Measurements from ENCODE around the gene KRTAP5-7. TPM values are rescaled to one million over a fixed set of nuclear protein-coding genes. Genes with fewer than 3 reads are reported as not detected.

The KRTAP5-7 gene
- total and polyA plus RNA-seq, 2 experiments from 2014 or later = not detected

DNA sequence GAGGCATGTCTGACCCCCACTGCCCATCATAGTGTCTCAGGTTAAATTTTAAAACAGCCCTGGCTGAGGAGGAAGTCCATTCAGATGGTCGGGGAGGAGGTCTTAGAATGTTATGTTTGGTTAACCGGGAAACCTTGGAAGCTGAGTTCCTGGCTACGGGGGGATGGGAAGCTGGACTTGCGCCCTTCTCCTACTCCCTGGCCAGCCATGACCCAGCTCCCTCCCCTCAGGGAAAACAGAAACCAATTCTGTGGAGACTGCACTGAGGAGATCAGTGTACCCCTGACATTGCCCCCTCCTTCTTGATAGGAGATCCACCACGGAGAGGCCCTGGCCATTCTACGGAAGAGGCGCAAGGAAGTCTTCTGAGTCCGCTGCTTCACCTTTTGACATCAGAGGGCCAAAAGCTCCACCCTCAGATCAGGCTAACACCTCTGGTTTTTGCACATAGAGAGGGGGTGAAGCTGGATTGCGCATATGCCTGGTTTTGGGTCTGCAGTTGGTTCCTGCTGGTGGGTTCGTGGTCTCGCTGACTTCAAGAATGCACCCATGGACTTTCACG is 18.4 kb downstream of the KRTAP5-7 start:
- peaks cover 6% of the 10 kb centered on the region; the same call in 1 of the 2 replicates for H3K9me2 ChIP-seq (ENCODE audit: insufficient read depth)
- H3K36me3 Mint-ChIP-seq (ENCODE audit: low read depth) = peaks cover 16% of the 10 kb centered on the region; the same call in 2 of the 3 replicates
- H3K27ac Mint-ChIP-seq = no peak overlapping the region
- no peak overlapping the region for H3K4me3 ChIP-seq
- H3K27ac ChIP-seq (ENCODE audit: low read depth) = no peak overlapping the region
- H3K4me3 Mint-ChIP-seq = no peak overlapping the region
- H3K9me3 Mint-ChIP-seq = peaks cover 18% of the 10 kb centered on the region
- ATAC-seq = no peak
- no peaks in the 10 kb centered on the region for H3K79me2 ChIP-seq (replicated peaks; ENCODE audit: insufficient read depth)
- peaks cover 2% of the 10 kb centered on the region for H3K27me3 Mint-ChIP-seq (ENCODE audit: insufficient read depth, low read depth, poor library complexity)
- H3K4me1 Mint-ChIP-seq = peaks cover 12% of the 10 kb centered on the region
- peaks cover 10% of the 10 kb centered on the region; the same call in 1 of the 2 replicates for H3K4me1 ChIP-seq (ENCODE audit: insufficient read depth)
- no peaks in the 10 kb centered on the region for H3F3A ChIP-seq (replicated peaks; ENCODE audit: low read depth)
- H3K36me3 ChIP-seq (ENCODE audit: insufficient read depth) = no peaks in the 10 kb centered on the region
- H3K27me3 ChIP-seq (ENCODE audit: insufficient read depth) = no peaks in the 10 kb centered on the region
- H4K20me1 ChIP-seq (replicated peaks; ENCODE audit: insufficient read depth) = no peaks in the 10 kb centered on the region
- no peak overlapping the region for H3K4me2 ChIP-seq
- no peak for DNase-seq (ENCODE audit: low spot score)
- no peak overlapping the region for H2AFZ ChIP-seq
- TF ChIP-seq ZNF114 (CRISPR knock-in tag; IDR thresholded peaks at IDR 0.05) (no peak), NANOG (IDR thresholded peaks at IDR 0.05; ENCODE audit: borderline replicate concordance) (no peak), EZH2 (IDR thresholded peaks at IDR 0.05; ENCODE audit: low read depth, unreplicated experiment) (no peak), ZNF331 (CRISPR knock-in tag; IDR thresholded peaks at IDR 0.05; ENCODE audit: low read depth) (no peak), EZH2phosphoT487 (IDR thresholded peaks at IDR 0.05; ENCODE audit: unreplicated experiment) (no peak), CREB1 (CRISPR knock-in tag; IDR thresholded peaks at IDR 0.05; ENCODE audit: low read depth) (no peak), JUNB (IDR thresholded peaks at IDR 0.05; ENCODE audit: unreplicated experiment) (no peak), CTCF (conservative IDR thresholded peaks at IDR 0.05; ENCODE audit: low read depth in 2 of 2) (no peak), STAT1 (IDR thresholded peaks at IDR 0.05; ENCODE audit: unreplicated experiment) (no peak), ETS1 (IDR thresholded peaks at IDR 0.05) (no peak), ZNF462 (CRISPR knock-in tag; IDR thresholded peaks at IDR 0.05) (no peak), POLR2AphosphoS5 (IDR thresholded peaks at IDR 0.05; ENCODE audit: low read depth) (no peak)
- TF ChIP-seq, protein P1, sequence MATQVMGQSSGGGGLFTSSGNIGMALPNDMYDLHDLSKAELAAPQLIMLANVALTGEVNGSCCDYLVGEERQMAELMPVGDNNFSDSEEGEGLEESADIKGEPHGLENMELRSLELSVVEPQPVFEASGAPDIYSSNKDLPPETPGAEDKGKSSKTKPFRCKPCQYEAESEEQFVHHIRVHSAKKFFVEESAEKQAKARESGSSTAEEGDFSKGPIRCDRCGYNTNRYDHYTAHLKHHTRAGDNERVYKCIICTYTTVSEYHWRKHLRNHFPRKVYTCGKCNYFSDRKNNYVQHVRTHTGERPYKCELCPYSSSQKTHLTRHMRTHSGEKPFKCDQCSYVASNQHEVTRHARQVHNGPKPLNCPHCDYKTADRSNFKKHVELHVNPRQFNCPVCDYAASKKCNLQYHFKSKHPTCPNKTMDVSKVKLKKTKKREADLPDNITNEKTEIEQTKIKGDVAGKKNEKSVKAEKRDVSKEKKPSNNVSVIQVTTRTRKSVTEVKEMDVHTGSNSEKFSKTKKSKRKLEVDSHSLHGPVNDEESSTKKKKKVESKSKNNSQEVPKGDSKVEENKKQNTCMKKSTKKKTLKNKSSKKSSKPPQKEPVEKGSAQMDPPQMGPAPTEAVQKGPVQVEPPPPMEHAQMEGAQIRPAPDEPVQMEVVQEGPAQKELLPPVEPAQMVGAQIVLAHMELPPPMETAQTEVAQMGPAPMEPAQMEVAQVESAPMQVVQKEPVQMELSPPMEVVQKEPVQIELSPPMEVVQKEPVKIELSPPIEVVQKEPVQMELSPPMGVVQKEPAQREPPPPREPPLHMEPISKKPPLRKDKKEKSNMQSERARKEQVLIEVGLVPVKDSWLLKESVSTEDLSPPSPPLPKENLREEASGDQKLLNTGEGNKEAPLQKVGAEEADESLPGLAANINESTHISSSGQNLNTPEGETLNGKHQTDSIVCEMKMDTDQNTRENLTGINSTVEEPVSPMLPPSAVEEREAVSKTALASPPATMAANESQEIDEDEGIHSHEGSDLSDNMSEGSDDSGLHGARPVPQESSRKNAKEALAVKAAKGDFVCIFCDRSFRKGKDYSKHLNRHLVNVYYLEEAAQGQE (IDR thresholded peaks at IDR 0.05; ENCODE audit: unreplicated experiment) = no peak
